Medulla oblongata (tissue), 1 donor: ENCODE data around the gene PIKFYVE.
"Not testable (repeated sequence)": the region's sequence is repeated elsewhere in the genome, so short reads cannot be mapped to it uniquely, and the experiment has no call there.

Experiments used
- DNase-seq: peaks from one replicate; pipeline ENCODE4 v3.0.0-alpha.2; 2015; ENCODE audit errors: extremely low spot score

Gene PIKFYVE

DNA sequence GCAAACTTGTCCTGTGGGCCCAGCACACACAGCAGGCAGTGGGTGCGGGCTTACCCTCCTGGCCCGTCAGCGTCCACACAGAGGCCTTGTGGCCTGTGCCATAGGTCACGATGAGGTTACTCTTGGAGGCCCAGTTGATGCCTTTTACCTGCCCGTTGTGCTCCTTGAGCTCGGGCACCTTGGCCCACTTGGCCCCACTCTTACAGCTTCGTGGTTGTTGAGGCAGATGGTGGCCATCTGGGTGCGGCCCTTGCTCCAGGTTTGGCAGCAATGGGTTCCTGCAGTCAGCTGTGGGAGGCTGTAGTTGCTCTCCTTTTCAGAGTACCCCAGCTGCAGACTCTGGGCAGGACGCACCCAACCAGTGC, 95.0 kb downstream of the PIKFYVE start:
- no peak for DNase-seq

DNA sequence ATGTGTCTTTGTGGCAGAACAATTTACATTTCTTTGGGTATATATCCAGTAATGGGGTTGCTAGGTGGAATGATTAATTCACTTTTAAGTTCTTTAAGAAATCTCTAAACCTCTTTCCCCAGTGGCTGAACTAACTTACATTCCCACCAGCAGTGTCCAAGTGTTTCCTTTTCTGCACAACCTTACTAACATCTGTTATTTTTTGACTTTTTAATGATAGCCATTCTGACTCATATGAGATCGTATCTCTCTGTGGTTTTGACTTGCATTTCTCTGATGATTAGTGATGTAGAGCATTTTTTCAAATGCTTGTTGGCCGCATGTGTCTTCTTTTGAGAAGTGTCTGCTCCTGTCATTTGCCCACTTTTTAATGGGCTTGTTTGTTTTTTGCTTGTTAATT, 97.4 kb downstream of the PIKFYVE start:
- no peak for DNase-seq

DNA sequence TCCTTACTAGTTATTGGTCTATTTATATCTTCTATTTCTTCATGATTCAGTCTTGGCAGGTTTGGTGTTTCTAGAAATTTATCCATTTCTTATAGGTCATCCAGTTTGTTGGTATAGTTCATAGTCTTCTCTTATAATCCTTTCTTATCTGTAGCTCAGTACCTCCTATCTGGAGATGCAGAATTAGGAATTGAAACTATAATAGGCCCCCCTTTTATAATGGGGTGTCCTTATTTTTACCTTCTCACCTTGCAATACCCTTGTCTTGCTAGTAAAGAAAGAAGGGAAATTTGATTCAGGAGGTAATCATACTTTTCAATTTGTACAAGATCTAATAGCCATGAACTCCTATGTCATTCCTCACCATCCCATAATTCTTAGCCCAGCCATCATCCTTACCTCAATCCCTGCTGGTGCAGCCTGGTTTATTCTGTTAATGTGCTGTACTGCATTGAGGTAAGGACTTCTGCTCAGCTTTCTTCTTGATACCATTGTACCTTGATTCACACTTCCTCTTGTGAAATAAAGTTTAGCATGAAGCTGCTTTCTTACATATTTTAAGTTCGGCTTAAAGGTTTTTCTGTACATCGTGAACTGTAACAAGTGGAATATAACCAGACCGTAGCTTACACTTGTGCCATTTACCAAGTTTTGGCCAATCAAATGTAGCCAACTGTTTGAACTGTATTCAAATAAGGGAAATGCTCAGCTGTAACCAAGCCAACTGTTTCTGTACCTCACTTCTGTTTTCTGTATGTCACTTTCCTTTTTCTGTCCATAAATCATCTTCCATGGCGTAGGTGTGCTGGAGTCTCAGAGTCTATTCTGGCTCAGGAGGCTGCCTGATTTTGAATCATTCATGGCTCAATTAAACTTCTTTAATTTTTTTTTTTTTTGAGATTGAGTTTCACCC, 100.4 kb downstream of the PIKFYVE start:
- DNase-seq = no peak

DNA sequence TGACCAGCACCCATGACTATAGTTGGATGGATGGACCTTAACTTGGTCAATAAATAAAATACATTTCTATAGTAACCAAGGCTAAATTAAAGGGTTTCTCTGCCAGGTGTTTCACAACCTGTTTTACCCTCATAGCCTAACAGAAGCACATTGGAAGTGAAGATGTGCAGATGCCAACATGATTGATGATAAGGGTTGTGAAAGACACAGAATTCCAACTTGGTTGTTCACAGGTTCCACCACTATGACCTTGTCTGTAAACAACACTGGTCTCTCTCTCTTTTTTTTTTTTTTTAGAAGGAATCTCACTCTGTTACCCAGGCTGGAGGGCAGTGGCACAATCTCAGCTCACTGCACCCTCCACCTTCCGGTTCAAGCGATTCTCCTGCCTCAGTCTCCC, 103.0 kb downstream of the PIKFYVE start:
- no peak for DNase-seq

DNA sequence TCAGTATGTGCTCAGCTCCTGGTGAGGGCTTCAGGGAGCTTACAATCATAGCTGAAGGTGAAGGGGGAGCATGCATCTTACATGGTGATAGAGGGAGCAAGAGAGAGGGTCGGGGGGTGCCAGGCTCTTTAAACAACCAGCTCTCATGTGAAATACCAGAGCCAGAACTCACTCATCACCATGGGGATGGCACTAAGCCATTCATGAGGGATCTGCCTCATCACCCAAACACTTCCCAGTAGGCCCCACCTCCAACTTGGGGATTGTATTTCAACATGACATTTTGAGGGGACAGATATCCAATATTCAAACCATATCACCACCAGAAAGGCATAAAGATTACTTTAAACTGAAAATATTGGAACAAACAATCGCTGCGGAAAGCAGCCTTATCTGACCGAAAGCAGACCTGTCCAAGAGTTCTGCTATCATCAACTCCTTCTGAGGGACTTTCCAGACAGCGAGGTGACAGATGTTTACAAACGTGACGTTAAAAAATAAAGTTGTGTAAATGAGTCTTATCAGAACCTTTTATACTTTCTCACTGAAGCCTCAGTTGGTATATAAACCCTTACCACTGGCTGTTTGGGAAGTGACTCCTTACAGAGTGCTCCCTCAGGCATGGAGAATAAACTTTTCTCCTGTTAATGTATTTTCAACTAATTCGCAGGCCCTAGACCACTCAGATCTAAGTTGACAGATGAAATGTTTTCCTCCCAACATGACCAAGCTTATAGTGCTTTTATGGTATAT, 105.0 kb downstream of the PIKFYVE start:
- no peak for DNase-seq

DNA sequence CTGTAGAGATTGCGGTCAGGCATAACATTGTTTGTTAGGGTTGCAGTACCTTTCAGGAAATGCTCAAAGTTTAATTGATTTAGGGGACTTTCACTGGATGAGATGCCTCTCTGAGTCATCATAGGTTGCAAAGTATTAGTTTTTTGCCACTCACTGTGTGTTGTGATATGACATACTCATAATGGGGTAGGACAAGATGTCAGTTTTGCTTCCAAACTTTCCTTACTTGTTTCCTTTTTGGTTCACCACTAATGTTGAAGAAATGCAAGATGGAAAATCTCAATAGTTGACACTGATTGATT, 105.5 kb downstream of the PIKFYVE start:
- DNase-seq = no peak

DNA sequence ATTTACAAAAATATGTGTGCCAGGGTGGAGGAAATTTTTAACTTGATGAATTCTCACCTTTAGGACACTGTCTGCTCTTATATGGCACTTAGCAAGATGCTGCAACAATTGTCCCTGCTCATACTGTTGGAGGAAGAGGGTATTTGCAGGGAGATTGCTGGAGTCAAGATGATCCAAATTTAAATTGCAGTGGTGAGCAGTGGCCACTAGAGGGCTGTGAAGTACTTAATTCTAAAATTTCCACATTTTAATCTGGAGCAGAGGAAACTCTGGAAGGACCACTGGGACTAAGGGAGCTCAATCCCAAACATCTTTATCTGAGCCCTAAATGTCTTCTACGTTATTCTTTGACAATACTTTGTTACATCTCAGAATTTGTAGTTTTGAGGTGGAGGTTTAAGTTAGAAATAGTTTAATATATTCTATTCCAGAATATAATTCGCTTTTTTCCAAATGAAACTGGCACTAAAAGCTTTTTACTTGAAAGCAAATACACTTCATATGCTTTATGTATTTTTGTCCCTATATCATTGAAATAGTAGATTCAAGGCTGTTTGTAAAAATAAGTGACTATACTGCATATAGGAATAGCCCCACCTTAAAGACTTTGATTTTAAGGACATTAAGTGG, 107.5 kb downstream of the PIKFYVE start:
- peak; percentile 70 for DNase-seq

DNA sequence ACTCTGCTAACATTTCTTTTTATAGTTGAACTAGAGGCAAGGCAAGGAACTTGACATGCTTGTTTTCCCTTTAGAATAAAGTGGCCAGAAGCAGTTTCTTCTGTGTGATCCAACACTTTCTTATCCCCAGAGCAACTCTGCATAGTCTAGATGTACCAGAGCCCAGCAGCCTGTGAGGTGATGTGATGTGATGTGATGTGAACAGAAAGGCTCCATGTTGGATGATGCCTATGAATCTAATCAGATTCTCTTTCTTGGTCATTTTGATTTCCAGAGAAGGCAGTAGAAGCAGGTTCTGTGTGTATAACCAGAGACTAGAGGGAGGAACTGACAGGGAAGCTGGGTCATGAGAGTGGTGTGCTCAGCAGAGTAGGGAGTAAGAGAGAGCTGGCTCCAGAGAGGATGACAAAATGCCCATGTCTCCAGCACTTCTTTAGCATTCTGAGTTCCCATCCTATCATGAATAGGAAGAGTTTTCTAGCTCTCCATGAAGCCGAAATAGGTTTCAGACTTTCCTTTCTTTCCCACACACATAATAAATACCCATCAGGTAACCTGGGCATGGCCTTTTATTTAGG, 109.5 kb downstream of the PIKFYVE start:
- no peak for DNase-seq

DNA sequence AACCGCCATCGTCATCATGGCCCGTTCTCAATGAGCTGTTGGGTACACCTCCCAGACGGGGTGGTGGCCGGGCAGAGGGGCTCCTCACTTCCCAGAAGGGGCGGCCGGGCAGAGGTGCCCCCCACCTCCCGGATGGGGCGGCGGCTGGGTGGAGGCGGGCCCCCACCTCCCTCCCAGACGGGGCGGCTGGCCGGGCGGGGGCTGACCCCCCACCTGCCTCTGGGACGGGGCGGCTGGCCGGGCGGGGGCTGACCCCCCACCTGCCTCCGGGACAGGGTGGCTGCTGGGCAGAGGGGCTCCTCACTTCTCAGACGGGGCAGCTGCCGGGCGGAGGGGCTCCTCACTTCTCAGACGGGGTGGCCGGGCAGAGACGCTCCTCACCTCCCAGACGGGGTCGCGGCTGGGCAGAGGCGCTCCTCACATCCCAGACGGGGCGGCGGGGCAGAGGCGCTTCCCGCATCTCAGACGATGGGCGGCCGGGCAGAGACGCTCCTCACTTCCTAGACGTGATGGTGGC, 111.3 kb downstream of the PIKFYVE start:
- not testable (repeated sequence) for DNase-seq

DNA sequence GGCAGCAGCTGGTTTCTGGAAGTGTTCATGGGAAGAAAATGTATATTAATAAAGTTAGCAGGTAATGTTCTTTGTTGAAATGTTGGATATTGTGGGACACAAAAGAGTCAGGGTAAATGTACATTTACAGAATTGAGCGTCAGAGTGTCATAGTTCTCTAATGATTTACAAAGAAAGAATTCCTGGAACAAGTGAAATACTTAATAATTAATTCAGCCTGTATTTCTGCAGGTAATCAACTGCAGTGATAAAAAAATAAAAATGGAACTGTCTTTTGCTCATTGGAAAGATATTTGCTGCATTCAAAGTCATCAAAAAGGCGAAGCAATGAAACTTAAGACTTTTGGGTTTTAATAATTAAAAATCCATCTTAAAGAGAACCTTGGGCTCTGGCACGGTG, 113.1 kb downstream of the PIKFYVE start:
- DNase-seq = no peak

DNA sequence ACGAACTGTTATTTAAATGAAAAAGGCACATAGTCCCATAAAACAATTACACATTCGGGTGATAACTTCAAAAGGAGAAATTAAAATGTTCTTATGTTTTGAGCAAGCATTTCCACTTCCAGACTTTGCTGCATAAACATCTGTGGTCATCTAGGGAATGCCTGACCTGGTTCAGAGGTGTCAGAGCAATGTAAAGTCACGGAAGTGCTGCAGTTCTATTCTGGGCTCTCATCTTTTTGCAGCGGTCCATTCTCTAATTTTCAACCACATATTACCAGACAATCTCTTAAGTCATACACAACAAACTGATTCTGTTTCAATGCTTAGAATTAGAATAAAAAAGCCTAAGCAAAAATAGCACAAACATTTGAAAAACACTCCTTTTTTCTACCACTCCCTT, 118.6 kb downstream of the PIKFYVE start:
- DNase-seq = no peak

DNA sequence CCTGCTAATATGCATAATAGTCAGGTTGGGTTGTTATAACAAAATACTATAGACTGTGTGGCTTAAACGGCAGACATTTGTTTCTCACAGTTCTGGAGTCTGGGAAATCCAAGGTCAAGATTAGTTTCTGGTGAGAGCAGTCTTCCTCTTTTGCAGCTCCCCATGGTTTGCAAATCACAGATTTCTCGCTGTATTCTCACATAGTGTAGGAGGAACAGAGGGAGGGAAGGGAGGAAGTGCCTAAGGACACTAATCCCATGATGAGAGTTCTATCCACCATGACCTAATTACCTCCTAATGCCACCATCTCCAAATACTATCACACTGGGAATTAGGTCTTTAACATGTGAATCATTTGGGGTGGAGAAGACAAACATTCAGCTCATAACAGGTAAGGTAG, 120.5 kb downstream of the PIKFYVE start:
- no peak for DNase-seq

DNA sequence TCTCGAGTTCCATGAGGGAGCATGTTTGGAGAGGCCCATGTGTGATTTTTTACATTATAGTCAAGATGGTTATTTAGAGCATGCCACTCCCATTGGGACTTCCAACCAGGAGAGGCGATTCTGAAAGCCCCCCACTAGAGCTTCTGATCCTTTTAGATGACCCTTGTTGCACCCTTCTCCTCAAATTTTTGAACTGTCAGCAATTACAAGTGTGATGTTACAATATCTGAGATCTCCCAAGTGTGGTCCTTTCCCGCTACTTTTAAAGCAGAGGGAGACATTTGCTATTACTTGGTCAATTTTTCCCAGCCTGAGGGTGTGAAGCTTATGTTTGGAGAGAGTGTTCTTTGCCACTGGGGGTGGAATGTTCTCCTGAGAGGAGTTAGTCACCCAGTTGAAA, 123.9 kb downstream of the PIKFYVE start:
- no peak for DNase-seq

DNA sequence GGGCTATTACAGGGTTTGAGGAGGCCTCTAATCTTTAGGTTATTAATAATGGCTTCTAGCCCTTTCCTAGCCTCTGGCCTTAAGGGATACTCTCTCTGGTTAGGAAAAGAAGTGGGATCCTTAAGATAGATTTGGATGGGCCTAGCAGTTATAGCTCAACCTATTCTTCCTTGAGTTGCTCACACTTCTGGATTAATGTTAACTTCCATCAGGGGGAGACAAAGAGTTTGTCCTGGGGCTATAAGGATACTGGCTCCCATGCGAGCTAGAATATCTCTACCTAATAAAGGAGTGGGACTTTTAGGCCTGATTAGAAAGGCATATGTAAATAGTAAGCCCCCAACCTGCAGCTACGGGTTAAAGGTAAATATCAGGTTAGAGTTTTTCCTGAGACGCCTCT, 126.2 kb downstream of the PIKFYVE start:
- no peak for DNase-seq

DNA sequence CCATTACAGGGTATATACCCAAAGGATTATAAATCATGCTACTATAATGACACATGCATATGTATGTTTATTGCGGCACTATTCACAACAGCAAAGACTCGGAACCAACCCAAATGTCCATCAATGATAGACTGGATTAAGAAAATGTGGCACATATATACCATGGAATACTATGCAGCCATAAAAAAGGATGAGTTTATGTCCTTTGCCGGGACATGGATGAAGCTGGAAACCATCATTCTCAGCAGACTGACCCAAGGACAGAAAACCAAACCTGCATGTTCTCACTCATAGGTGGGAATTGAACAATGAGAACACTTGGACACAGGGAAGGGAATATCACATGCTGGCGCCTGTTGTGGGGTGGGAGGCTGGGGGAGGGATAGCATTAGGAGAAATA, 130.7 kb downstream of the PIKFYVE start:
- not testable (repeated sequence) for DNase-seq

DNA sequence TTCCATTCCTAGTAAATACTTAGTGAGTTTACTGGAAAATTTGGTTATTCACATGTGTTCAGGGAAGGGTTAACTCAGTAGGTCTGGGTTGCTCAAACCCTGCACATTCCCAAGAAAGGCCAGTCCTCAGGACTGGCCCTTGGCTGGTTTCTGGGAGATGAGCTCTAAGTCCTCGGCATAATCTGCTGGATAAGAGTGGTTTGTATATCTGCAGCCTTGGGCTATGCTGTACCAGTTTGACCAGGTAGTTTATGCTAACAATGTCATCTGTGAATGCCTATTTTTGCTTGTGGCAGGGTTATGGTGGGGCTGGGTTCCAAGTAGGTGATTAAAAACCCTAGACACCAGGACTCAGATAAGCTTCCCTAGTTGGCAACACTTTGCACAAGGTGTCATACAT, 133.1 kb downstream of the PIKFYVE start:
- no peak for DNase-seq

DNA sequence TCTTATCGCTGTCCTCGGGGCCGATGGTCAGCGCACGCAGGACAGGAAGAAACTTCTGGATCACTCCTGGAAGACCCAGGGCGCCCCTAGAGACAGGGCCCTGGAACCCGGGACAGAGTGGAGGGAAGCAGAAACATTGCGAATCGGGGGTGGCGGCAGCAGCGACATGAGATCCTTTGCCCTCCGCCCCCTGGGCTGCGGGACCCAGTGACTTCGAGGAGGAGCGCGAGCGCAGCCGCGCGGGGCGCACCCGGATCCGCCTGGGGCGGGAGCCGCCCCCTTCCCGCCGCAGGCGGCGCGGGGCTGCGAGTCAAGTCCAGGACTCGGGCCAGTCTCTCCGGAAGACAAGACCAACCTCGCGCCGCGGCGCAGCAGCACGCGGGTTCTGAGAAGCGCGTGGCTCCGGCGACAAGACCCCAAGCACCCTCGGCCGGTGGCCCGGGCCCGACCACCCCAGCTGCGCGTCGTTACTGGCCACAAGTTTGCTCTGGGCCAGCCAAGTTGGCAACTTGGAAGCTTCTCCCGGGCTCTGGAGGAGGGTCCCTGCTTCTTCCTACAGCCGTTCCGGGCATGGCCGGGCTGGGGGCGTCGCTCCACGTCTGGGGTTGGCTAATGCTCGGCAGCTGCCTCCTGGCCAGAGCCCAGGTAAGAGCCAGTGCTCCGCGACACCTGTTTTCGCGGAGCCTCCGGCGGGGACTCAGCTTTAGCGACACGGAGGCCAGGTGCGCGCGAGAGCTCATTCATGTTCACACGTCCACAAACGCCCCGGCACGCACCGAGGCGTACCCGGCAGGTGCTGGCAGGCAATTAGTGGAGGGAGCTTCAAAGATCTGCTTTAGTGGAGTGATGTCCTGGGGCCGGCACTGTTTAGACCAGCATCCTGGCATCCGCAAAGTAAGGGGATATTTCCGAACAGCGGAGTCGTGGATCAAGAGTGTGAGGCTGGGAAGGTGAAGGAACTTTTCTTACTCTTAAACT, 140.7 kb downstream of the PIKFYVE start, which contains the start of gene PTH2R:
TSS of gene PTH2R (plus strand) at position 319 of the 978 bp plus-strand sequence. CDS start at position 571, 252 bp downstream.
- no peak for DNase-seq

DNA sequence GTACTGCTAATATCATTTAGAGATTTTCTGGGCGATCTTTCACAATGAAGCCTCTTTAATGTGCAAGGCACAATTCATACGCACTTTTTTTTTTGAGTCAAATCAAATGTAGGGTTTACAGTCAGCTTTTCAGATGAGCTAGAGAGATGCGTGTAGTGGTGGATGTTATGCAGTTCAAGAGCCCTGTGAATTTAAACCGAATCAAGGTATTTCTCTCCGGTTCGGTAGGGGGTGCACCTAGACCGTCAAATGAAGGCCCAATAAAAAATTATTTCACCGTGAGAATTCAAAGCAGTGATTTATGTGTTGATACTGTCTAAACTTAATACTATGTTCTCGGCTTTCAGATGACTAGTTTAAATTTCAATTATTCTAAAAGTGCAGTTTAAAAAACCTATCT, 141.6 kb downstream of the PIKFYVE start:
- peak; percentile 7 for DNase-seq
